Retinal pigment epithelial cell (primary cell): ENCODE measurements around the gene CCDC32.

Experiments
- DNase-seq: peaks from one replicate; pipeline ENCODE4 v3.0.0-alpha.2; 2010; ENCODE audit warnings: low read depth
- H3K4me3 ChIP-seq: 2 replicates; pipeline ENCODE4 v1.5.1; 2011; ENCODE audit warnings: mild to moderate bottlenecking, low read length, control low read depth, moderate library complexity
- TF ChIP-seq, protein P1 (sequence below): conservative IDR thresholded peaks from 2 replicates; pipeline ENCODE4 v1.5.1; 2011; ENCODE audit warnings: low read depth, low read length, control low read depth, inconsistent platforms

CCDC32 gene

DNA sequence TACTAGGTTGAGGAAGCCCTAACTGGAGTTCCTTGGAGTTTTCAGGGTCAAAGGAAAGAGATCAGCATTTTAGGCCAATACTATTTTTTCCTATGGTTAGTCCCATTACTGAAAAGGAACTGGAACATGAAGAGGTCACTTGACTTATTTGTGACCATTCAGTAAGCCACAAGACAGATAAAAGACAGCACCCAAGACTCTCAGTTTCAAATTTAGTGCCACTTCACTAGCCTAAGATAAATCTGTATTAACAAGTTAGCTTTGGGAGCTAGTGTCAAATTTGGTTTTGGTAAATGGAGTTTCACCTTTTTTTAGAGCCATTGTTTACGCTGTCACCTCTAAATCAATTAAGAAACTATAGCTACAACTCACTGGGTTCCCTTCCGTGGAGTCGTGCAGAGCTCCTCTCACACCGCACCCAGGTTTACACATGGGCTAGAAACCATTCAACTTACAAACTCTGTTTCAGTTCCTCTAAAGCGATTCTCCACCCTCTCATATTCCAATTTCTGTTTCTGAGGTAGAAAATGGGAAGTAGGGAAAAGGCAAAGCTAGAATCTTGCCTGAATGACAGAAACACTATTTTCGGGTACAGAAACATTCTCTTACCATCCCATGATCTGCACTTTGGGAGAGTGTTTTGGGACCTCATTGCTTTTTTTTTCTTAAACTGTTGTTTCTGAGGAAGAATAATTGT lies 14.4 kb downstream of the CCDC32 start:
- TF ChIP-seq, protein P1, sequence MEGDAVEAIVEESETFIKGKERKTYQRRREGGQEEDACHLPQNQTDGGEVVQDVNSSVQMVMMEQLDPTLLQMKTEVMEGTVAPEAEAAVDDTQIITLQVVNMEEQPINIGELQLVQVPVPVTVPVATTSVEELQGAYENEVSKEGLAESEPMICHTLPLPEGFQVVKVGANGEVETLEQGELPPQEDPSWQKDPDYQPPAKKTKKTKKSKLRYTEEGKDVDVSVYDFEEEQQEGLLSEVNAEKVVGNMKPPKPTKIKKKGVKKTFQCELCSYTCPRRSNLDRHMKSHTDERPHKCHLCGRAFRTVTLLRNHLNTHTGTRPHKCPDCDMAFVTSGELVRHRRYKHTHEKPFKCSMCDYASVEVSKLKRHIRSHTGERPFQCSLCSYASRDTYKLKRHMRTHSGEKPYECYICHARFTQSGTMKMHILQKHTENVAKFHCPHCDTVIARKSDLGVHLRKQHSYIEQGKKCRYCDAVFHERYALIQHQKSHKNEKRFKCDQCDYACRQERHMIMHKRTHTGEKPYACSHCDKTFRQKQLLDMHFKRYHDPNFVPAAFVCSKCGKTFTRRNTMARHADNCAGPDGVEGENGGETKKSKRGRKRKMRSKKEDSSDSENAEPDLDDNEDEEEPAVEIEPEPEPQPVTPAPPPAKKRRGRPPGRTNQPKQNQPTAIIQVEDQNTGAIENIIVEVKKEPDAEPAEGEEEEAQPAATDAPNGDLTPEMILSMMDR, result no peak
- no peak for DNase-seq
- no peak overlapping the region for H3K4me3 ChIP-seq

GRCh38 chr15:40549894-40550293 lies 14.9 kb downstream of the CCDC32 start:
- TF ChIP-seq, protein P1, result no peak
- H3K4me3 ChIP-seq, result no peak overlapping the region
- DNase-seq, result no peak

DNA sequence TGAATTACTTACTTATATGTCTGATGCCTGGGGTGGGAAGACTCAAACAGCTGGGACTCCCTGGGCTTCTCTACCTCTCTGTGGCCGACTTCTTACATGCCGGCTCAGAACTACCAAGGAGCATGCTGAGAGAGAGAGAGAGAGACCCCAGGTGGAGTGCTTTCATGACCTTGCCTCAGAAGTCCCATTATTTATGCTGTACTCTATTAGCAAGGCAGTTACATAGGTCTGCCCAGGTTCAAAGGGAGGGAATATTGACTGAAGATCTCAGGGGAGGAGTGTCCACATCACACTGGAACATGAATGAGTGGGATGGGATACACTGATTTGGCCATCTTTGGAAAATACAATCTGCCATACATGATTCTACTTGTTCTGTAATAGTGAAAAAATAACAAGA lies 16.2 kb downstream of the CCDC32 start:
- no peak overlapping the region for H3K4me3 ChIP-seq
- TF ChIP-seq, protein P1, result no peak
- DNase-seq, result no peak

DNA sequence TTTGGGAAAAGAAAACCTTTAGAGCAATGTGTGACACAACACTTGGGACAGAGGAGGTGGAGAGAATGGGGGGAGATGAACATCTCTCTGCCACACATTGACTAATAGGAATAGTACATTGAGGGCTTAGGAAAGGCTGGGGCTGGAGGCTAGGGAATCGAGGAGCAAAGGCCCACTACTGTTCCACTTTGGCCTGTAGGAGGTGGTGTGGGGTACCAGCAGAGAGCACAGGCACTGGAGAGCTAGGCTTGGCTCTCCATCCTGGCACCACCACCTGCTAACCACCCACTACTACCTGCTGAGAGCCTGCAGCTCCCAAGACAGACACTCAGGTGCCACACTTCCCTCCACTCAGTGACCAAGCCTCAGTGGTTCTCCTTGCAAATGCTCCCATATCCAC lies 19.4 kb downstream of the CCDC32 start:
- TF ChIP-seq, protein P1, result no peak
- no peak overlapping the region for H3K4me3 ChIP-seq
- DNase-seq, result no peak

DNA sequence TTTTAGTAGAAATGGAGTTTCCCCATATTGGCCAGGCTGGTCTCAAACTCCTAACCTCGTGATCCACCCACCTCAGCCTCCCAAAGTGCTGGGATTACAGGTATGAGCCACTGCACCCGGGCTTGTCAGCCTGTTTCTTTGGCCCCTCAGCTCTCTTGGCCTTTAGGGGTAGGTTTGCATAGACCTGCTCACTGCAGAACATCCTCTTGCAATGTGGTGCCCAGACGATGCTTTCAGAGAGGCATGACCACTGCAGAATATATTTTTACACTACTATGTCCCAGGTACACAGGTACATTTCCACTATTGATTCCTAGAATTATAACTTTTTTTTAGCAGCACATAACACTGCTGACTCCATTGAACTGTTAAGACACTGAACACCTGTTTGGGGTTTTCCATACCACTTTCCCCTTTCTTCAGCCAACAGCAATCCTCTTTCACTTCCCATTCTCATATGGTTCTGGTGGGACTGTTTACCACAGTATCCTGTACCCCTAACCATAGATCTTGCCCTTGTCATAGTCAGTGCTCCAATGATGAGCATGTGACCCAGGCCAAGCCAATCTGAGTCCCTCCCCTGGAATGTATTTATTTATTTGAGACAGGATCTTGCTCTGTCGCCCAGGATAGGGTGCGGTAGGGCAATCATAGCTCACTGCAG lies 21.1 kb downstream of the CCDC32 start:
- no peak for DNase-seq
- no peak overlapping the region for H3K4me3 ChIP-seq
- TF ChIP-seq, protein P1, result no peak

DNA sequence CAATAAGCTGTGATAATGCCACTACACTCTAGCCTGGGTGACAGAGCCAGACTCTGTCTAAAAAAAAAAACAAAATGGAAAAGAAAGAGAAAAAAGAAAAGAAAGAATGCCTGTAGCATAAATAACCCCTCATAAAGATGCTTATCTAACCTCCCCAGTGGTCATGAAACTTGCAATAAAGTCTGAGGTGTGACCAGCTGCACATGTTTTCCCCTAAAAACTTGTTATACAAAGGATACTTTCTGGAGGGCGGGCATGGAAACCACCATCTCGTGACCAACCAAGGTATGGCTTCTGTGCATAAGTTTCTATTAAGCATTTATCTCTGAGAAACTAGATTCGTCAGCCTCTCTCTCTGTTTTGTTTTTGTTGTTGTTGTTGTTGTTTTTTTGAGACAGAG lies 21.8 kb downstream of the CCDC32 start:
- no peak for DNase-seq
- TF ChIP-seq, protein P1, result no peak
- H3K4me3 ChIP-seq, result no peak overlapping the region

- no peak overlapping the region for H3K4me3 ChIP-seq
- TF ChIP-seq, protein P1, result no peak
- no peak for DNase-seq
These were observed 25.9 kb downstream of the CCDC32 start for GRCh38 chr15:40538976-40539375.
